HepG2 (cell line): ENCODE results near the gene LAMA5. TPM values are rescaled to one million over a fixed set of nuclear protein-coding genes. Genes with fewer than 3 reads are reported as not detected.

Experiments used
- GATA4 ChIP-seq: sonication (generic); IDR thresholded peaks from 2 replicates; pipeline ENCODE4 v1.6.1; 2016; ENCODE audit warnings: antibody characterized with exemption, low read depth, borderline replicate concordance
- HNF4A ChIP-seq: sonication (generic); formaldehyde crosslinking; IDR thresholded peaks from 2 replicates; pipeline ENCODE4 v1.4.0; 2020; ENCODE audit warnings: missing genetic modification reagents
- MLLT10 ChIP-seq: sonication (generic); formaldehyde crosslinking; IDR thresholded peaks from 2 replicates; pipeline ENCODE4 v1.4.0; 2020; ENCODE audit warnings: missing genetic modification reagents
- PAX8 ChIP-seq: sonication (generic); formaldehyde crosslinking; IDR thresholded peaks from 2 replicates; pipeline ENCODE4 v1.8.0; 2022; ENCODE audit warnings: mild to moderate bottlenecking, missing genetic modification reagents, borderline replicate concordance
- RARA ChIP-seq: IDR thresholded peaks from 2 replicates; pipeline ENCODE4 v1.6.1; 2016; ENCODE audit warnings: missing genetic modification reagents, missing compliant biosample characterization
- SALL1 ChIP-seq: sonication (generic); formaldehyde crosslinking; IDR thresholded peaks from 2 replicates; pipeline ENCODE4 v1.8.0; 2022; ENCODE audit warnings: mild to moderate bottlenecking, missing genetic modification reagents
- SP5 ChIP-seq: IDR thresholded peaks from 2 replicates; pipeline ENCODE4 v1.6.1; 2016; ENCODE audit warnings: low read depth, borderline replicate concordance
- SRSF1 ChIP-seq: fragments of 200-400 bp; formaldehyde crosslinking; optimal IDR thresholded peaks from 2 replicates; pipeline ENCODE3; 2017; ENCODE audit warnings: mild to moderate bottlenecking, low read depth, low read length, moderate library complexity
- ZNF296 ChIP-seq: sonication (generic); formaldehyde crosslinking; conservative IDR thresholded peaks from 2 replicates; pipeline ENCODE4 v1.5.0; 2020; ENCODE audit warnings: mild to moderate bottlenecking, missing genetic modification reagents
- ZNF567 ChIP-seq: sonication (generic); formaldehyde crosslinking; IDR thresholded peaks from 2 replicates; pipeline ENCODE4 v1.8.1; 2023; ENCODE audit warnings: mild to moderate bottlenecking, missing genetic modification reagents, borderline replicate concordance
- polyA plus RNA-seq, 8 experiments: library from polyadenylated mRNA; depleted of rRNA in 3 of 8; stranded (reverse) in 7 of 8; unstranded in 1 of 8; fragments of >200 nt; fragmentation: Illumina TruSeq in 4 of 8; extraction: Trizol in 4 of 8; gene quantifications; 2 replicates each; pipeline versions ENCODE4 v1.2.1 to v1.2.3, GENCODE V29; 2011 to 2016; ENCODE audit warnings: low read depth in 4 of 8, missing spikeins in 1 of 8, mixed read lengths in 1 of 8; ENCODE audit not compliant: insufficient read depth in 1 of 8
- total RNA-seq, 5 experiments: library from RNA; depleted of rRNA; stranded (reverse); fragments of >200 nt; fragmentation: Illumina TruSeq; extraction: Trizol; gene quantifications; 2 replicates each; pipeline ENCODE4 v1.2.3, GENCODE V29; 2016; ENCODE audit warnings: low read depth in 1 of 5
- TF ChIP-seq, protein P1 (sequence below): sonication (generic); formaldehyde crosslinking; IDR thresholded peaks from 2 replicates; pipeline ENCODE4 v1.5.1; 2020; ENCODE audit warnings: mild to moderate bottlenecking, missing genetic modification reagents, moderate library complexity
- TF ChIP-seq, protein P2 (sequence below): sonication (generic); formaldehyde crosslinking; conservative IDR thresholded peaks from 2 replicates; pipeline ENCODE4 v1.4.0; 2020; ENCODE audit warnings: mild to moderate bottlenecking, missing genetic modification reagents, moderate library complexity
- TF ChIP-seq, protein P3 (sequence below): sonication (generic); formaldehyde crosslinking; IDR thresholded peaks from 2 replicates; pipeline ENCODE4 v1.4.0; 2020; ENCODE audit warnings: missing genetic modification reagents

LAMA5 gene
- total and polyA plus RNA-seq, 2 of the 13 experiments (the other 11 are each of a cell fraction or from before 2014, with no cell fraction given), result 21.0 to 44.7 TPM

DNA sequence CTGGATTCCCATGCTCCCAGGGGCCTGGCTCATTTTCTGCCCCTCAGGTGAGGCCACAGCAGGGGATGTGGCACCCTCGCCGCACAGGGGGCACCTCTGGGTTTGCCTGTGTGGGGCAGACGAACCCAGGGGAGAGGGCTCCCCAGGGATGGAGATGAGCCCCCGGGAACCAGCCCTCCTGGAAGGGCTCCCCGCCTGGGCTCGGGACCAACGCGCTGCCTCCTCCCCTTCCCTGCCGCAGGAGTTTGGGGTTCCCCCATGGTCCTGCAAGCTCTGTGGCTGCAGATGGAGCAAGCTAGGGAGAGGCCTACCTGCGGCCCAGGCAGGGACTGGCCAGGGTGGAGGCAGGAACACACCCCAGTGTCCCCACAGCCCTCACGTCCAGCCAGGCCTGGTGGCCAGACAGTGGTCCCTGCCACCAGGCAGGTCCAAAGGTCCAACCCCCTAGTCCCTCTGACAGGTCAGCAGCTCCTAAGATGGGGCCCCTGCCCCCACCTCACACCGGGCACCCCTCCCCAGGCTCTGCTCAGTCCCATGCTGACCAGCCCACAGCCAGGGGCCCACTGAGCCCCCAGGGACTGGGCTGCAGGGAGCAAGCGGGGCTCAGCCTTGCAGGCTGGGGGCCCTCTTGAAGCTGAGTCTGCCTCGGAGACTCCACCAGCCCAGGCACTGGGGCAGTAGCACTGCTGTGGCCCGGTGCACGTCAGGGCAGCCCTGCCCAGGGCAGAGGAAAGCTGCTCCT lies 13.7 kb downstream of the LAMA5 start (continued):
- TF ChIP-seq, protein P1, sequence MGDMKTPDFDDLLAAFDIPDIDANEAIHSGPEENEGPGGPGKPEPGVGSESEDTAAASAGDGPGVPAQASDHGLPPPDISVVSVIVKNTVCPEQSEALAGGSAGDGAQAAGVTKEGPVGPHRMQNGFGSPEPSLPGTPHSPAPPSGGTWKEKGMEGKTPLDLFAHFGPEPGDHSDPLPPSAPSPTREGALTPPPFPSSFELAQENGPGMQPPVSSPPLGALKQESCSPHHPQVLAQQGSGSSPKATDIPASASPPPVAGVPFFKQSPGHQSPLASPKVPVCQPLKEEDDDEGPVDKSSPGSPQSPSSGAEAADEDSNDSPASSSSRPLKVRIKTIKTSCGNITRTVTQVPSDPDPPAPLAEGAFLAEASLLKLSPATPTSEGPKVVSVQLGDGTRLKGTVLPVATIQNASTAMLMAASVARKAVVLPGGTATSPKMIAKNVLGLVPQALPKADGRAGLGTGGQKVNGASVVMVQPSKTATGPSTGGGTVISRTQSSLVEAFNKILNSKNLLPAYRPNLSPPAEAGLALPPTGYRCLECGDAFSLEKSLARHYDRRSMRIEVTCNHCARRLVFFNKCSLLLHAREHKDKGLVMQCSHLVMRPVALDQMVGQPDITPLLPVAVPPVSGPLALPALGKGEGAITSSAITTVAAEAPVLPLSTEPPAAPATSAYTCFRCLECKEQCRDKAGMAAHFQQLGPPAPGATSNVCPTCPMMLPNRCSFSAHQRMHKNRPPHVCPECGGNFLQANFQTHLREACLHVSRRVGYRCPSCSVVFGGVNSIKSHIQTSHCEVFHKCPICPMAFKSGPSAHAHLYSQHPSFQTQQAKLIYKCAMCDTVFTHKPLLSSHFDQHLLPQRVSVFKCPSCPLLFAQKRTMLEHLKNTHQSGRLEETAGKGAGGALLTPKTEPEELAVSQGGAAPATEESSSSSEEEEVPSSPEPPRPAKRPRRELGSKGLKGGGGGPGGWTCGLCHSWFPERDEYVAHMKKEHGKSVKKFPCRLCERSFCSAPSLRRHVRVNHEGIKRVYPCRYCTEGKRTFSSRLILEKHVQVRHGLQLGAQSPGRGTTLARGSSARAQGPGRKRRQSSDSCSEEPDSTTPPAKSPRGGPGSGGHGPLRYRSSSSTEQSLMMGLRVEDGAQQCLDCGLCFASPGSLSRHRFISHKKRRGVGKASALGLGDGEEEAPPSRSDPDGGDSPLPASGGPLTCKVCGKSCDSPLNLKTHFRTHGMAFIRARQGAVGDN (CRISPR knock-in tag), result peak; percentile 78
- TF ChIP-seq MLLT10 (CRISPR knock-in tag) (no peak), SALL1 (peak; percentile 52; the same call in 1 of the 2 replicates), GATA4 (no peak), RARA (CRISPR knock-in tag) (peak; percentile 40; the same call in 1 of the 2 replicates), SP5 (peak; percentile 19; the same call in 1 of the 2 replicates), ZNF567 (peak; percentile 32; the same call in 1 of the 2 replicates), SRSF1 (peak; percentile 54), PAX8 (0 out of 2 replicates have a peak, but pooled peaks have one; percentile 60), ZNF296 (CRISPR knock-in tag) (0 out of 2 replicates have a peak, but pooled peaks have one; percentile 68), HNF4A (CRISPR knock-in tag) (peak; percentile 86)
- TF ChIP-seq, protein P2, sequence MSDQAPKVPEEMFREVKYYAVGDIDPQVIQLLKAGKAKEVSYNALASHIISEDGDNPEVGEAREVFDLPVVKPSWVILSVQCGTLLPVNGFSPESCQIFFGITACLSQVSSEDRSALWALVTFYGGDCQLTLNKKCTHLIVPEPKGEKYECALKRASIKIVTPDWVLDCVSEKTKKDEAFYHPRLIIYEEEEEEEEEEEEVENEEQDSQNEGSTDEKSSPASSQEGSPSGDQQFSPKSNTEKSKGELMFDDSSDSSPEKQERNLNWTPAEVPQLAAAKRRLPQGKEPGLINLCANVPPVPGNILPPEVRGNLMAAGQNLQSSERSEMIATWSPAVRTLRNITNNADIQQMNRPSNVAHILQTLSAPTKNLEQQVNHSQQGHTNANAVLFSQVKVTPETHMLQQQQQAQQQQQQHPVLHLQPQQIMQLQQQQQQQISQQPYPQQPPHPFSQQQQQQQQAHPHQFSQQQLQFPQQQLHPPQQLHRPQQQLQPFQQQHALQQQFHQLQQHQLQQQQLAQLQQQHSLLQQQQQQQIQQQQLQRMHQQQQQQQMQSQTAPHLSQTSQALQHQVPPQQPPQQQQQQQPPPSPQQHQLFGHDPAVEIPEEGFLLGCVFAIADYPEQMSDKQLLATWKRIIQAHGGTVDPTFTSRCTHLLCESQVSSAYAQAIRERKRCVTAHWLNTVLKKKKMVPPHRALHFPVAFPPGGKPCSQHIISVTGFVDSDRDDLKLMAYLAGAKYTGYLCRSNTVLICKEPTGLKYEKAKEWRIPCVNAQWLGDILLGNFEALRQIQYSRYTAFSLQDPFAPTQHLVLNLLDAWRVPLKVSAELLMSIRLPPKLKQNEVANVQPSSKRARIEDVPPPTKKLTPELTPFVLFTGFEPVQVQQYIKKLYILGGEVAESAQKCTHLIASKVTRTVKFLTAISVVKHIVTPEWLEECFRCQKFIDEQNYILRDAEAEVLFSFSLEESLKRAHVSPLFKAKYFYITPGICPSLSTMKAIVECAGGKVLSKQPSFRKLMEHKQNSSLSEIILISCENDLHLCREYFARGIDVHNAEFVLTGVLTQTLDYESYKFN (CRISPR knock-in tag), result peak; percentile 77
- TF ChIP-seq, protein P3, sequence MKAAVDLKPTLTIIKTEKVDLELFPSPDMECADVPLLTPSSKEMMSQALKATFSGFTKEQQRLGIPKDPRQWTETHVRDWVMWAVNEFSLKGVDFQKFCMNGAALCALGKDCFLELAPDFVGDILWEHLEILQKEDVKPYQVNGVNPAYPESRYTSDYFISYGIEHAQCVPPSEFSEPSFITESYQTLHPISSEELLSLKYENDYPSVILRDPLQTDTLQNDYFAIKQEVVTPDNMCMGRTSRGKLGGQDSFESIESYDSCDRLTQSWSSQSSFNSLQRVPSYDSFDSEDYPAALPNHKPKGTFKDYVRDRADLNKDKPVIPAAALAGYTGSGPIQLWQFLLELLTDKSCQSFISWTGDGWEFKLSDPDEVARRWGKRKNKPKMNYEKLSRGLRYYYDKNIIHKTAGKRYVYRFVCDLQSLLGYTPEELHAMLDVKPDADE (CRISPR knock-in tag), result no peak
